Hepatocyte (in vitro differentiated cells): Measurements from ENCODE around the gene PCDHB14. TPM values are rescaled to one million over a fixed set of nuclear protein-coding genes. Genes with fewer than 3 reads are reported as not detected.
"Not testable (repeated sequence)": the region's sequence is repeated elsewhere in the genome, so short reads cannot be mapped to it uniquely, and the experiment has no call there.

ENCODE experiments used
- DNase-seq: peaks from one replicate; pipeline ENCODE4 v3.0.0-alpha.2; 2016; ENCODE audit warnings: low spot score
- H2AFZ ChIP-seq: fragments of 200-600 bp; sonication (generic); 2 replicates; pipeline ENCODE4 v1.6.0; 2016; ENCODE audit warnings: antibody characterized with exemption, mild to moderate bottlenecking
- H3K27ac ChIP-seq: fragments of 200-600 bp; sonication (generic); 2 replicates; pipeline ENCODE4 v1.5.1; 2016; ENCODE audit warnings: mild to moderate bottlenecking
- H3K27me3 ChIP-seq: fragments of 200-600 bp; sonication (generic); 2 replicates; pipeline ENCODE4 v1.6.1; 2016
- H3K36me3 ChIP-seq: fragments of 200-600 bp; sonication (generic); replicated peaks from 2 replicates; pipeline ENCODE4 v1.5.1; 2016; ENCODE audit warnings: low read depth; ENCODE audit not compliant: insufficient read depth
- H3K4me1 ChIP-seq: fragments of 200-600 bp; sonication (generic); 2 replicates; pipeline ENCODE4 v1.5.1; 2016; ENCODE audit warnings: mild to moderate bottlenecking, moderate library complexity; ENCODE audit not compliant: insufficient read depth
- H3K4me2 ChIP-seq: fragments of 200-600 bp; sonication (generic); 2 replicates; pipeline ENCODE4 v1.6.0; 2016
- H3K4me3 ChIP-seq: fragments of 200-600 bp; sonication (generic); 2 replicates; pipeline ENCODE4 v1.5.1; 2016; ENCODE audit warnings: mild to moderate bottlenecking
- H3K79me2 ChIP-seq: fragments of 200-600 bp; sonication (generic); 2 replicates; pipeline ENCODE4 v1.6.0; 2017; ENCODE audit warnings: mild to moderate bottlenecking
- H3K9me2 ChIP-seq: fragments of 200-600 bp; sonication (generic); replicated peaks from 2 replicates; pipeline ENCODE4 v1.6.0; 2017; ENCODE audit warnings: mild to moderate bottlenecking; ENCODE audit not compliant: insufficient read depth
- H3K9me3 ChIP-seq: fragments of 200-600 bp; sonication (generic); 2 replicates; pipeline ENCODE4 v1.5.1; 2016; ENCODE audit warnings: low read depth, mild to moderate bottlenecking
- H4K20me1 ChIP-seq: fragments of 200-600 bp; sonication (generic); 2 replicates; pipeline ENCODE4 v1.6.0; 2016; ENCODE audit warnings: mild to moderate bottlenecking; ENCODE audit not compliant: insufficient read depth, poor library complexity, severe bottlenecking
- CTCF ChIP-seq: fragments of 200-600 bp; sonication (generic); IDR thresholded peaks from 2 replicates; pipeline ENCODE4 v1.5.1; 2016; ENCODE audit warnings: antibody characterized with exemption, mild to moderate bottlenecking; ENCODE audit not compliant: poor library complexity
- EZH2 ChIP-seq: fragments of 200-600 bp; sonication (generic); IDR thresholded peaks from 2 replicates; pipeline ENCODE4 v1.6.1; 2016; ENCODE audit warnings: antibody characterized with exemption, mild to moderate bottlenecking, borderline replicate concordance
- EZH2phosphoT487 ChIP-seq: fragments of 200-600 bp; sonication (generic); IDR thresholded peaks from one replicate; pipeline ENCODE4 v1.6.1; 2018; ENCODE audit warnings: antibody characterized with exemption, mild to moderate bottlenecking, low read depth, moderate library complexity; ENCODE audit not compliant: unreplicated experiment, severe bottlenecking
- WGBS: methylation state at CpG from one replicate; pipeline ENCODE4 v1.1.6; 2016; ENCODE audit warnings: low lambda C conversion rate; ENCODE audit errors: missing lambda C conversion rate; 5-methylcytosine and 5-hydroxymethylcytosine counted together
- polyA plus RNA-seq: library from polyadenylated mRNA; unstranded; fragments of >200 nt; fragmentation: Nextera tagmentation; extraction: Ambion mirVana; gene quantifications from 2 replicates; pipeline ENCODE4 v1.2.1, GENCODE V29; 2016
- total RNA-seq: library from RNA; depleted of rRNA; stranded (reverse); fragments of >200 nt; gene quantifications from 2 replicates; pipeline ENCODE4 v1.2.3, GENCODE V29; 2014

PCDHB14 gene
- total and polyA plus RNA-seq, 2 experiments from 2014 or later: 3.0 to 4.3 TPM

- H3K4me2 ChIP-seq: no peak overlapping the region
- no peak overlapping the region for H3K27ac ChIP-seq
- H3K9me3 ChIP-seq: peaks cover 10% of the 10 kb centered on the region
- no peak overlapping the region for H2AFZ ChIP-seq
- H3K36me3 ChIP-seq: no peaks in the 10 kb centered on the region
- TF ChIP-seq EZH2 (no peak), CTCF (no peak), EZH2phosphoT487 (no peak)
- H4K20me1 ChIP-seq: no peaks in the 10 kb centered on the region
- no peak overlapping the region for H3K4me3 ChIP-seq
- no peaks in the 10 kb centered on the region for H3K4me1 ChIP-seq
- H3K27me3 ChIP-seq: no peaks in the 10 kb centered on the region
- DNase-seq: no peak
- no peaks in the 10 kb centered on the region for H3K79me2 ChIP-seq
- 90% methylated on average over 1 of the region's 1 CpG for WGBS
- H3K9me2 ChIP-seq: no peaks in the 10 kb centered on the region
Measured at GRCh38 chr5:141180313-141180712, 42.8 kb upstream of the PCDHB14 start.

GRCh38 chr5:141182248-141182647, 40.9 kb upstream of the PCDHB14 start, which contains the start of gene PCDHB16:
Gene PCDHB16, plus strand, starts transcription at chr5:141182387. Its CDS starts 173 bp downstream, at chr5:141182560.
- DNase-seq: peak; percentile 51
- peak within 1 kb of the TSS; percentile 51 for H3K4me2 ChIP-seq
- TF ChIP-seq EZH2phosphoT487: no peak
- peak; percentile 43 for TF ChIP-seq CTCF
- H3K79me2 ChIP-seq: no peaks in the 10 kb centered on the region
- peaks cover 5% of the 10 kb centered on the region for H3K9me3 ChIP-seq
- H3K9me2 ChIP-seq: no peaks in the 10 kb centered on the region
- WGBS: 34% methylated on average over 13 of the region's 13 CpGs
- H3K27ac ChIP-seq: peak within 1 kb of the TSS; percentile 67
- H3K4me3 ChIP-seq: peak within 1 kb of the TSS; percentile 8
- H3K27me3 ChIP-seq: no peaks in the 10 kb centered on the region
- H4K20me1 ChIP-seq: no peaks in the 10 kb centered on the region
- no peaks in the 10 kb centered on the region for H3K4me1 ChIP-seq
- no peaks in the 10 kb centered on the region for H3K36me3 ChIP-seq
- peak within 1 kb of the TSS; percentile 28 for H2AFZ ChIP-seq

GRCh38 chr5:141184117-141184855, 38.9 kb upstream of the PCDHB14 start:
- WGBS: 98% methylated on average over 38 of the region's 69 CpGs

GRCh38 chr5:141186897-141187512, 36.1 kb upstream of the PCDHB14 start, which contains the start of gene PCDHB9:
Gene PCDHB9, plus strand, starts transcription at chr5:141187161. Its CDS starts 158 bp downstream, at chr5:141187319.
- H3K27ac ChIP-seq: no peak within 1 kb of the TSS
- H3K4me2 ChIP-seq: no peak within 1 kb of the TSS
- no peaks in the 10 kb centered on the region for H3K4me1 ChIP-seq
- peak; percentile 28 for TF ChIP-seq CTCF
- TF ChIP-seq EZH2phosphoT487: no peak
- TF ChIP-seq EZH2: no peak
- DNase-seq: peak; percentile 21
- H3K4me3 ChIP-seq: no peak within 1 kb of the TSS
- H4K20me1 ChIP-seq: no peaks in the 10 kb centered on the region
- peaks cover 5% of the 10 kb centered on the region for H3K9me3 ChIP-seq
- no peaks in the 10 kb centered on the region for H3K79me2 ChIP-seq
- H3K36me3 ChIP-seq: no peaks in the 10 kb centered on the region
- 48% methylated on average over 9 of the region's 9 CpGs for WGBS
- H3K9me2 ChIP-seq: no peaks in the 10 kb centered on the region
- no peaks in the 10 kb centered on the region for H3K27me3 ChIP-seq
- no peak within 1 kb of the TSS for H2AFZ ChIP-seq

More at GRCh38 chr5:141184117-141184855, 38.9 kb upstream of the PCDHB14 start:
- DNase-seq, H3K27me3 ChIP-seq, H2AFZ ChIP-seq, H3K4me3 ChIP-seq, H3K9me2 ChIP-seq, H3K4me2 ChIP-seq, H3K4me1 ChIP-seq, H3K79me2 ChIP-seq, H4K20me1 ChIP-seq, H3K27ac ChIP-seq, H3K36me3 ChIP-seq, H3K9me3 ChIP-seq: not testable (repeated sequence)

GRCh38 chr5:141188682-141189081, 34.5 kb upstream of the PCDHB14 start:
- H2AFZ ChIP-seq, H3K9me2 ChIP-seq, H3K9me3 ChIP-seq, H3K79me2 ChIP-seq, H3K36me3 ChIP-seq, DNase-seq, H3K27ac ChIP-seq, H3K4me3 ChIP-seq, H3K4me2 ChIP-seq, H3K27me3 ChIP-seq, H3K4me1 ChIP-seq, H4K20me1 ChIP-seq: not testable (repeated sequence)
- 96% methylated on average over 26 of the region's 37 CpGs for WGBS

GRCh38 chr5:141189131-141189530, 34.0 kb upstream of the PCDHB14 start:
- H3K79me2 ChIP-seq, H3K36me3 ChIP-seq, H3K27ac ChIP-seq, H3K4me2 ChIP-seq, H3K9me2 ChIP-seq, H4K20me1 ChIP-seq, H3K4me3 ChIP-seq, H3K9me3 ChIP-seq, H3K27me3 ChIP-seq, DNase-seq, H2AFZ ChIP-seq, H3K4me1 ChIP-seq: not testable (repeated sequence)
- 97% methylated on average over 18 of the region's 35 CpGs for WGBS
